Esophagus muscularis mucosa (tissue), 4 donors: ENCODE measurements around the gene RPL31. TPM values are rescaled to one million over a fixed set of nuclear protein-coding genes. Genes with fewer than 3 reads are reported as not detected.

Experiments
- DNase-seq: peaks from one replicate; pipeline ENCODE4 v3.0.0-alpha.2; 2017; ENCODE audit errors: extremely low spot score
- H3K27ac ChIP-seq, 4 donors: fragments of 200-600 bp; sonication (generic); replicated peaks in 1 of 4; 1 replicate in 3 of 4; 2 replicates in 1 of 4; pipeline ENCODE4 v1.5.1; 2016 to 2019; ENCODE audit warnings: mild to moderate bottlenecking in 1 of 4
- H3K27me3 ChIP-seq, 4 donors: fragments of 200-600 bp; sonication (generic); one replicate each; pipeline versions ENCODE4 v1.5.1 to v1.6.0; 2016 to 2019
- H3K36me3 ChIP-seq, 4 donors: fragments of 200-600 bp; sonication (generic); one replicate each; pipeline ENCODE4 v1.5.1; 2016 to 2019
- H3K4me1 ChIP-seq, 4 donors: fragments of 200-600 bp; sonication (generic); one replicate each; pipeline ENCODE4 v1.5.1; 2016 to 2019
- H3K4me3 ChIP-seq, 4 donors: fragments of 200-600 bp; sonication (generic); 1 replicate in 2 of 4; 2 replicates in 2 of 4; pipeline ENCODE4 v1.5.1; 2016 to 2019; ENCODE audit warnings: mild to moderate bottlenecking in 4 of 4, moderate library complexity in 1 of 4
- H3K9me3 ChIP-seq, 4 donors: fragments of 200-600 bp; sonication (generic); 1 replicate in 3 of 4; 2 replicates in 1 of 4; pipeline ENCODE4 v1.5.1; 2016 to 2019
- EP300 ChIP-seq: sonication (generic); formaldehyde crosslinking; IDR thresholded peaks from one replicate; pipeline ENCODE4 v1.6.1; 2017; ENCODE audit warnings: antibody characterized with exemption
- POLR2A ChIP-seq: fragments of 450-650 bp; IDR thresholded peaks from one replicate; pipeline ENCODE4 v1.6.1; 2017; ENCODE audit warnings: antibody characterized with exemption, moderate library complexity, mild to moderate bottlenecking, low read depth
- POLR2AphosphoS5 ChIP-seq, 2 donors: sonication (generic); formaldehyde crosslinking; IDR thresholded peaks; one replicate each; pipeline ENCODE4 v1.6.1; 2017; ENCODE audit warnings: antibody characterized with exemption in 2 of 2
- WGBS: methylation state at CpG from one replicate; pipeline ENCODE4 v1.1.5; 2018; 5-methylcytosine and 5-hydroxymethylcytosine counted together
- intact Hi-C: fragments of 100-400 bp; cut with DNase I; formaldehyde crosslinking; loops from one replicate; pipeline ENCODE4 v1.15.1; 2023
- total RNA-seq, 4 donors: library from RNA; depleted of rRNA; stranded (reverse); fragments of >200 nt; gene quantifications; one replicate each; pipeline versions ENCODE4 v1.1.0 to v1.2.1, GENCODE V29; 2016
- TF ChIP-seq, protein P1 (sequence below), 3 experiments: fragments of 200-600 bp in 2 of 3; fragments of 450-650 bp in 1 of 3; sonication (generic) in 2 of 3; IDR thresholded peaks; one replicate each; pipeline ENCODE4 v1.5.1; 2017 to 2019; ENCODE audit warnings: antibody characterized with exemption in 3 of 3, mild to moderate bottlenecking in 2 of 3, moderate library complexity in 1 of 3

Gene RPL31
- total RNA-seq, 4 donors from 2014 or later = 645 to 2,101 (median 1,206) TPM

DNA sequence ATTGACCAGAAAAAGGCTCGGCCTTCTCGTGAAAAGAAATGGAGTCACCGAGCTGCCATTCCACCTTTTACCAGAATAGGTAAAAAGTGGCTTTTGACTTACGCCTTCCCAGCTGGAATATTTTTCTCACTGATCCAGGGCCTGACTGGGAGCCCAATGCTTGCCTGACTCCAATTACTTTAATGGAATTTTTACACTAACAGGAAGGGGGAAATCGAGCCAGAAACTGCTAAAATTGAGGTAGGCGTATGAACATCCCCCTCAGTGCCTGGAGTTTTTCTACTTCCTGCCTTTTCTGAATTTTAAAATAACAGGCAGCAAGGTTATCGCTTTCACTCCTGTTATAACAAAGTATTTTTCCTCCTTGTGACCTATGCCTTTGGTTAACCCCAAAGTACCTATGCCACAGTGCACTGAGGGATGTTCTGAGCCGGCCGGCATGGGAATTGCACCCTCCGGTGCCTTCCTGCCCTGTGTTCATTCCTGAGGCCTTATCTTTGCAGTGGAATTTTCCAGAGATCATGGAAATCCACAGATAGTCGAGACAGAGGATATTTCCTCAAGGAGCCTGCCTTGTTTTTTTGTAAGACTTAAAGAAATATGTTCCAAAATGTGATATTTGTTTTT lies 18.3 kb upstream of the RPL31 start:
- WGBS = 72% methylated on average over 11 of the region's 11 CpGs
- TF ChIP-seq EP300 = no peak
- TF ChIP-seq POLR2AphosphoS5 (IDR thresholded peaks at IDR 0.05) = no peak
- TF ChIP-seq, protein P1, sequence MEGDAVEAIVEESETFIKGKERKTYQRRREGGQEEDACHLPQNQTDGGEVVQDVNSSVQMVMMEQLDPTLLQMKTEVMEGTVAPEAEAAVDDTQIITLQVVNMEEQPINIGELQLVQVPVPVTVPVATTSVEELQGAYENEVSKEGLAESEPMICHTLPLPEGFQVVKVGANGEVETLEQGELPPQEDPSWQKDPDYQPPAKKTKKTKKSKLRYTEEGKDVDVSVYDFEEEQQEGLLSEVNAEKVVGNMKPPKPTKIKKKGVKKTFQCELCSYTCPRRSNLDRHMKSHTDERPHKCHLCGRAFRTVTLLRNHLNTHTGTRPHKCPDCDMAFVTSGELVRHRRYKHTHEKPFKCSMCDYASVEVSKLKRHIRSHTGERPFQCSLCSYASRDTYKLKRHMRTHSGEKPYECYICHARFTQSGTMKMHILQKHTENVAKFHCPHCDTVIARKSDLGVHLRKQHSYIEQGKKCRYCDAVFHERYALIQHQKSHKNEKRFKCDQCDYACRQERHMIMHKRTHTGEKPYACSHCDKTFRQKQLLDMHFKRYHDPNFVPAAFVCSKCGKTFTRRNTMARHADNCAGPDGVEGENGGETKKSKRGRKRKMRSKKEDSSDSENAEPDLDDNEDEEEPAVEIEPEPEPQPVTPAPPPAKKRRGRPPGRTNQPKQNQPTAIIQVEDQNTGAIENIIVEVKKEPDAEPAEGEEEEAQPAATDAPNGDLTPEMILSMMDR (IDR thresholded peaks at IDR 0.05) = no peak
- TF ChIP-seq POLR2A = no peak
- peak overlapping the region; percentile 19 to 30 (median 24) for H3K27ac ChIP-seq
- intact Hi-C loops = loop anchor here (2.0 kb wide), 2 partner anchors 253 to 377 kb away; no protein-coding TSS in a partner anchor
- H3K36me3 ChIP-seq = peaks cover 11 to 74% (median 31%) of the 10 kb centered on the region in 4 donors
- no peak overlapping the region for H3K4me3 ChIP-seq
- peaks cover 3 to 21% (median 4%) of the 10 kb centered on the region in 4 donors for H3K4me1 ChIP-seq
- no peak for DNase-seq
- H3K9me3 ChIP-seq = no peaks in the 10 kb centered on the region
- no peaks in the 10 kb centered on the region for H3K27me3 ChIP-seq

DNA sequence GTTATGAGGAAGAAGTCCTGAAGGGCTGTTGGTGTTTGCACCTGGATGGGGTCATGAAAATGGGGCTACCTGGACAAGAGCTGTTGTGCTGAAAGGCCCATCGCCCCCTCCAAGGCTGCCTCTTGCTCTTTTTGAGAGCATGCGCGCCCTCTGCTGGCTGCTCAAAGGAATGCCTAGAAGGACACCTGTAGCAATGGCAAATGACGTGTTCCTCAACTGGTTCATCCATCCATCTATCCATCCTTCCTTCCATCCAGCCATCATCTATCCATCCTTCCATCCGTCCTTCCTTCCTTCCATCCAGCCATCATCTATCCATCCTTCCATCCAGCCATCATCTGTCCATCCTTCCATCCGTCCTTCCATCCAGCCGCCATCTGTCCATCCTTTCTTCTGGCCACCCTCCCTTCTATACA lies 17.2 kb upstream of the RPL31 start:
- H3K27ac ChIP-seq = no peak overlapping the region
- intact Hi-C loops = loop anchor here (2.0 kb wide), 2 partner anchors 254 to 378 kb away; no protein-coding TSS in a partner anchor
- H3K4me3 ChIP-seq = no peak overlapping the region
- H3K9me3 ChIP-seq = no peaks in the 10 kb centered on the region
- TF ChIP-seq EP300 (no peak), POLR2A (no peak), POLR2AphosphoS5 (IDR thresholded peaks at IDR 0.05) (peak in 1 of 2 donors; percentile 36)
- TF ChIP-seq, protein P1 (IDR thresholded peaks at IDR 0.05) = peak; percentile 82 to 90 (median 87)
- peaks cover 0 to 12% (median 1%) of the 10 kb centered on the region in 4 donors for H3K4me1 ChIP-seq
- no peaks in the 10 kb centered on the region for H3K27me3 ChIP-seq
- WGBS = 30% methylated on average over 7 of the region's 7 CpGs
- DNase-seq = no peak
- H3K36me3 ChIP-seq = peaks cover 11 to 68% (median 32%) of the 10 kb centered on the region in 4 donors

DNA sequence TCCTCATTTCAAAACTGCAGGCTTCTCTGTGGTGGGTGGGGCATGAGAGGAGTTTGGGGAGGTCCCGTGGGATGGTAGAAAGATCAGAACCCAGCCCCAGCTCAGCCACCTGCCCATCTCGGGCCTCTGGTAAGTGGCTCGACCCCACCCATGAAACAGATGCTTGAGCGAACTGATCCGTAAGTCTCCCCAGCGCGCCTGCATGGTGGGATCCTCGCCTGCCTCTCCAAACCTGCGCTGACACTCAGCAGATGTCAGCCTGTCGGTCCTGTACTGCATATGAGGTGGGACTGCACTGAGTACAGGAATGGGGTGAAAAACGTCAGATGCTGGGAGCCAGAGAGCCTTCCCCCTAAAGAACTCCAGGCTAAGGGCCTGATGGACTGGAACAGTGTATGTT lies 15.9 kb upstream of the RPL31 start:
- Histone ChIP-seq H3K36me3 (peaks cover 21 to 67% (median 45%) of the 10 kb centered on the region in 4 donors), H3K27me3 (no peaks in the 10 kb centered on the region), H3K4me1 (peaks cover 0 to 12% (median 1%) of the 10 kb centered on the region in 4 donors), H3K27ac (no peak overlapping the region), H3K9me3 (no peaks in the 10 kb centered on the region), H3K4me3 (no peak overlapping the region)
- 93% methylated on average over 11 of the region's 11 CpGs for WGBS
- intact Hi-C loops = no loop called here
- TF ChIP-seq, protein P1 (IDR thresholded peaks at IDR 0.05) = no peak
- TF ChIP-seq EP300 (no peak), POLR2AphosphoS5 (IDR thresholded peaks at IDR 0.05) (no peak), POLR2A (no peak)
- no peak for DNase-seq

DNA sequence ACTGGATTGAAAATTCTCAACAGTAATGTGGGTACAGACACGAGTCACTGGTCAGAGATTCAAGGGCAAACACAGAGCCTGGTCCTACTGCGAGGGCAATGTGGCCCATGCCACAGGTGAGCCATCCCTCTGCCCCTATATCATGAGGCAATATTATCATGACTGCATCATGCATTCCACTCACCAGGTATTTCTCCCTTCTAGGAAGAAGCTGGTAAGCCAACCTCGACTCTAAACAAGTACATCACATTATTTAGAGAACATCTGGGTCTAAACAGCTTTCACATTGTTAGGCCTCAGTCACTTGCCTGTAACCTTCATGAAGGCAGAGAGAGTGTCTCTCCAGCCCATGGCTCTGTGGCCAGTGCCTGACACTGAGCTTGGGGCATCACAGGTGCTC lies 14.6 kb upstream of the RPL31 start:
- DNase-seq = no peak
- H3K4me3 ChIP-seq = no peak overlapping the region
- H3K9me3 ChIP-seq = no peaks in the 10 kb centered on the region
- peaks cover 0 to 12% (median 1%) of the 10 kb centered on the region in 4 donors for H3K4me1 ChIP-seq
- no peaks in the 10 kb centered on the region for H3K27me3 ChIP-seq
- no peak overlapping the region for H3K27ac ChIP-seq
- intact Hi-C loops = no loop called here
- TF ChIP-seq EP300 (no peak), POLR2AphosphoS5 (IDR thresholded peaks at IDR 0.05) (no peak), POLR2A (no peak)
- TF ChIP-seq, protein P1 (IDR thresholded peaks at IDR 0.05) = no peak
- H3K36me3 ChIP-seq = peaks cover 16 to 65% (median 37%) of the 10 kb centered on the region in 4 donors
- WGBS = 89% methylated on average over 3 of the region's 3 CpGs
